ENCODE measurements around the gene ACSS2. TPM values are rescaled to one million over a fixed set of nuclear protein-coding genes. Genes with fewer than 3 reads are reported as not detected.

Gene ACSS2
- polyA plus RNA-seq, 3 donors: 22.9 to 150 (median 94.7) TPM

GRCh38 chr20:34964486-34964885, 88.1 kb downstream of the ACSS2 start:
- no peak overlapping the region for H3K27ac ChIP-seq (ENCODE audit: low read depth, low read length)
- 91 to 95% (median 94%) methylated on average over 5 of the region's 5 CpGs for WGBS, 3 donors

GRCh38 chr20:34965051-34965450, 88.6 kb downstream of the ACSS2 start:
- H3K27ac ChIP-seq (ENCODE audit: low read depth, low read length): no peak overlapping the region
- 93 to 99% (median 97%) methylated on average over 5 of the region's 5 CpGs for WGBS, 3 donors

- no peak overlapping the region for H3K27ac ChIP-seq (ENCODE audit: low read depth, low read length)
- 85 to 91% (median 87%) methylated on average over 5 of the region's 5 CpGs for WGBS, 3 donors
Measured at GRCh38 chr20:34967421-34967820, 91.0 kb downstream of the ACSS2 start.

GRCh38 chr20:34968042-34968775, 91.8 kb downstream of the ACSS2 start:
- 81 to 85% (median 84%) methylated on average over 7 of the region's 7 CpGs for WGBS, 3 donors

GRCh38 chr20:34970193-34970840, 93.9 kb downstream of the ACSS2 start:
- WGBS, 3 donors: 91 to 92% (median 91%) methylated on average over 7 of the region's 7 CpGs
- no peak overlapping the region for H3K27ac ChIP-seq (ENCODE audit: low read depth, low read length)

More at GRCh38 chr20:34968042-34968775, 91.8 kb downstream of the ACSS2 start:
- no peak overlapping the region for H3K27ac ChIP-seq (ENCODE audit: low read depth, low read length)

- 91 to 93% (median 92%) methylated on average over 9 of the region's 9 CpGs for WGBS, 3 donors
Measured at GRCh38 chr20:34970846-34971560, 94.6 kb downstream of the ACSS2 start.

GRCh38 chr20:34971561-34972235, 95.3 kb downstream of the ACSS2 start:
- 85 to 88% (median 87%) methylated on average over 10 of the region's 10 CpGs for WGBS, 3 donors
- H3K27ac ChIP-seq (ENCODE audit: low read depth, low read length): no peak overlapping the region

More at GRCh38 chr20:34970846-34971560, 94.6 kb downstream of the ACSS2 start:
- no peak overlapping the region for H3K27ac ChIP-seq (ENCODE audit: low read depth, low read length)

- 75 to 77% (median 75%) methylated on average over 4 of the region's 4 CpGs for WGBS, 3 donors
- H3K27ac ChIP-seq (ENCODE audit: low read depth, low read length): no peak overlapping the region
Measured at GRCh38 chr20:34974246-34974645, 97.8 kb downstream of the ACSS2 start.

- whole genome bisulfite sequencing, 3 donors: 77 to 83% (median 82%) methylated on average over 12 of the region's 12 CpGs
- no peak overlapping the region for H3K27ac ChIP-seq (ENCODE audit: low read depth, low read length)
Measured at GRCh38 chr20:34976286-34976685, 99.9 kb downstream of the ACSS2 start.

Other genes with a start within 250 kb of the ACSS2 start
- 10 to 100 TPM in 2 of 3 donors, 1 to 10 TPM in 1; 6.6 to 13.4 (median 11.1) TPM for gene PIGU, start 199.5 kb upstream of the ACSS2 start, polyA plus RNA-seq
- 10 to 100 TPM in 2 of 3 donors, 1 to 10 TPM in 1; 4.0 to 22.5 (median 17.8) TPM for gene TP53INP2, start 172.3 kb upstream of the ACSS2 start, polyA plus RNA-seq
- gene NCOA6, start 51.0 kb upstream of the ACSS2 start, polyA plus RNA-seq: 10 to 100 TPM in 2 of 3 donors, 1 to 10 TPM in 1; 7.8 to 20.5 (median 12.5) TPM
- gene GGT7, start 3.8 kb upstream of the ACSS2 start, polyA plus RNA-seq: 10 to 100 TPM in 2 of 3 donors, 1 to 10 TPM in 1; 8.1 to 12.8 (median 11.7) TPM
- gene GSS, start 79.2 kb downstream of the ACSS2 start, polyA plus RNA-seq: 10 to 100 TPM; 12.0 to 33.6 (median 29.9) TPM
- gene MYH7B, start 79.3 kb downstream of the ACSS2 start, polyA plus RNA-seq: 1 to 10 TPM in 1 of 3 donors, under 1 TPM in 2; 0.30 to 3.1 (median 0.76) TPM
- gene TRPC4AP, start 216.2 kb downstream of the ACSS2 start, polyA plus RNA-seq: 10 to 100 TPM; 36.1 to 54.5 (median 43.1) TPM